ENCODE measurements around the gene RANBP17.
"Not testable (repeated sequence)": the region's sequence is repeated elsewhere in the genome, so short reads cannot be mapped to it uniquely, and the experiment has no call there.

Gene RANBP17

GRCh38 chr5:170960567-170960966, 98.7 kb downstream of the RANBP17 start:
- no peak for DNase-seq

GRCh38 chr5:170963521-170963920, 101.7 kb downstream of the RANBP17 start:
- no peak for DNase-seq

- no peak for DNase-seq
These were observed 112.6 kb downstream of the RANBP17 start for GRCh38 chr5:170974461-170974860.

- not testable (repeated sequence) for DNase-seq
These were observed 118.4 kb downstream of the RANBP17 start for GRCh38 chr5:170980261-170980660.

GRCh38 chr5:170985486-170985885, 123.7 kb downstream of the RANBP17 start:
- DNase-seq, result no peak

GRCh38 chr5:170986598-170986997, 124.8 kb downstream of the RANBP17 start:
- DNase-seq, result no peak

GRCh38 chr5:170993476-170993875, 131.7 kb downstream of the RANBP17 start:
- no peak for DNase-seq

- no peak for DNase-seq
These were observed 148.3 kb downstream of the RANBP17 start for GRCh38 chr5:171010086-171010485.

- no peak for DNase-seq
These were observed 149.0 kb downstream of the RANBP17 start for GRCh38 chr5:171010816-171011215.

- DNase-seq, result no peak
These were observed 161.7 kb downstream of the RANBP17 start for GRCh38 chr5:171023508-171023907.

GRCh38 chr5:171024084-171024483, 162.3 kb downstream of the RANBP17 start:
- no peak for DNase-seq

- no peak for DNase-seq
These were observed 167.6 kb downstream of the RANBP17 start for GRCh38 chr5:171029401-171029800.

GRCh38 chr5:171031977-171032376, 170.2 kb downstream of the RANBP17 start:
- no peak for DNase-seq

GRCh38 chr5:171032435-171032973, 170.7 kb downstream of the RANBP17 start:
- no peak for DNase-seq

- not testable (repeated sequence) for DNase-seq
These were observed 180.1 kb downstream of the RANBP17 start for GRCh38 chr5:171041893-171042292.

GRCh38 chr5:171050916-171051315, 189.1 kb downstream of the RANBP17 start:
- DNase-seq, result no peak

- no peak for DNase-seq
These were observed 194.1 kb downstream of the RANBP17 start for GRCh38 chr5:171055875-171056454.

GRCh38 chr5:171067540-171068130, 205.8 kb downstream of the RANBP17 start:
- DNase-seq, result no peak

- DNase-seq, result no peak
These were observed 212.9 kb downstream of the RANBP17 start for GRCh38 chr5:171074747-171075146.

GRCh38 chr5:171080186-171080938, 218.5 kb downstream of the RANBP17 start:
- DNase-seq, result no peak

- DNase-seq, result no peak
These were observed 219.5 kb downstream of the RANBP17 start for GRCh38 chr5:171081319-171081718.

- no peak for DNase-seq
These were observed 230.4 kb downstream of the RANBP17 start for GRCh38 chr5:171092194-171092593.

GRCh38 chr5:171093598-171093997, 231.8 kb downstream of the RANBP17 start:
- DNase-seq, result no peak

GRCh38 chr5:171094356-171094755, 232.5 kb downstream of the RANBP17 start:
- no peak for DNase-seq
